HepG2 (cell line): Measurements from ENCODE around the gene DOCK4. TPM values are rescaled to one million over a fixed set of nuclear protein-coding genes. Genes with fewer than 3 reads are reported as not detected.

ENCODE experiments used
- ATAC-seq: fragments of 200-7000 bp; cut with Tn5 transposase; 3 replicates; pipeline ENCODE4 v1.9.1; 2020; ENCODE audit warnings: mild to moderate bottlenecking, moderate library complexity
- BruUV-seq: library from RNA; stranded (reverse); fragments of 400-500 nt; replicated peaks from 2 replicates; lab custom pipeline; 2021; lab: Mats Ljungman, UMichigan
- CTCF ChIA-PET: fragments of 300-600 bp; formaldehyde crosslinking; extraction: SDS; loops from one replicate; lab custom pipeline; 2021; ENCODE audit warnings: low total read pairs, inconsistent platforms, low intra/inter-chr PET ratio; lab: Yijun Ruan, JAX
- POLR2A ChIA-PET: fragments of 350-600 bp; sonication (Branson Sonifier 250); formaldehyde crosslinking; loops from one replicate; lab custom pipeline; 2020; ENCODE audit warnings: antibody characterized with exemption, inconsistent platforms; lab: Yijun Ruan, JAX
- DNase-seq: peaks from one replicate; pipeline ENCODE4 v3.0.0-alpha.2; 2015; ENCODE audit warnings: low spot score
- FAIRE-seq: peaks from 3 replicates; lab custom pipeline; 2011; peaks lifted over from hg19 to GRCh38; lab: Jason Lieb, UNC
- H2AFZ ChIP-seq: one replicate; pipeline ENCODE4 v1.6.1; 2011; ENCODE audit warnings: low read length, inconsistent platforms
- H3K27ac ChIP-seq: fragments of 300-600 bp; 3 replicates; pipeline ENCODE4 v1.8.0; 2011; ENCODE audit warnings: mixed run types, mild to moderate bottlenecking, mixed read lengths, low read length, inconsistent platforms; ENCODE audit not compliant: insufficient read depth; ENCODE audit errors: extremely low read length
- H3K27me3 ChIP-seq, 2 experiments: fragments of 200-600 bp in 1 of 2; 2 replicates in 1 of 2; 3 replicates in 1 of 2; pipeline versions ENCODE4 v1.6.0 to v1.8.0; 2011; ENCODE audit warnings: low read length in 2 of 2, mild to moderate bottlenecking in 2 of 2, moderate library complexity in 2 of 2, inconsistent platforms in 1 of 2; ENCODE audit not compliant: insufficient read depth in 2 of 2, control insufficient read depth in 1 of 2
- H3K36me3 ChIP-seq, 2 experiments: fragments of 200-600 bp in 1 of 2; replicated peaks in 1 of 2; 2 replicates in 1 of 2; 3 replicates in 1 of 2; pipeline versions ENCODE4 v1.5.1 to v1.8.0; 2011; ENCODE audit warnings: low read length in 2 of 2, inconsistent platforms in 1 of 2; ENCODE audit not compliant: insufficient read depth in 2 of 2, control insufficient read depth in 1 of 2
- H3K4me1 ChIP-seq: 2 replicates; pipeline ENCODE4 v1.5.1; 2012; ENCODE audit warnings: low read length, inconsistent platforms; ENCODE audit not compliant: insufficient read depth
- H3K4me2 ChIP-seq: 2 replicates; pipeline ENCODE4 v1.6.0; 2011; ENCODE audit warnings: low read depth, low read length, inconsistent platforms
- H3K4me3 ChIP-seq, 3 experiments: fragments of 200-600 bp in 1 of 3; sonication (generic), shearing (Covaris generic) in 1 of 3; replicated peaks in 1 of 3; 2 replicates each; pipeline ENCODE4 v1.5.1; 2011 to 2016; ENCODE audit warnings: low read length in 3 of 3, inconsistent platforms in 2 of 3, low read depth in 2 of 3, mild to moderate bottlenecking in 2 of 3, control low read depth in 1 of 3, mixed read lengths in 1 of 3; ENCODE audit not compliant: insufficient read depth in 1 of 3
- H3K79me2 ChIP-seq: one replicate; pipeline ENCODE4 v1.6.1; 2011; ENCODE audit warnings: low read length, inconsistent platforms; ENCODE audit not compliant: insufficient read depth
- H3K9ac ChIP-seq: 2 replicates; pipeline ENCODE4 v1.6.0; 2011; ENCODE audit warnings: mild to moderate bottlenecking, low read depth, low read length, inconsistent platforms; ENCODE audit not compliant: insufficient read depth
- H3K9me3 ChIP-seq: 2 replicates; pipeline ENCODE4 v1.5.1; 2012; ENCODE audit warnings: mild to moderate bottlenecking, low read length
- H4K20me1 ChIP-seq: 2 replicates; pipeline ENCODE4 v1.6.0; 2011; ENCODE audit warnings: inconsistent platforms, mild to moderate bottlenecking, low read length, moderate library complexity; ENCODE audit not compliant: insufficient read depth
- BCLAF1 ChIP-seq: fragments of 450-650 bp; IDR thresholded peaks from 2 replicates; pipeline ENCODE4 v1.6.1; 2017; ENCODE audit warnings: mild to moderate bottlenecking
- HMG20A ChIP-seq: IDR thresholded peaks from 2 replicates; pipeline ENCODE4 v1.6.1; 2016; ENCODE audit warnings: borderline replicate concordance
- HMGXB4 ChIP-seq, 2 experiments: sonication (generic) in 1 of 2; formaldehyde crosslinking in 1 of 2; IDR thresholded peaks; 2 replicates each; pipeline versions ENCODE4 v1.4.0 to v1.6.1; 2018 to 2020; ENCODE audit warnings: missing genetic modification reagents in 2 of 2, borderline replicate concordance in 1 of 2, low read depth in 1 of 2, mild to moderate bottlenecking in 1 of 2, missing biosample characterization in 1 of 2
- KLF9 ChIP-seq: IDR thresholded peaks from 2 replicates; pipeline ENCODE4 v1.6.1; 2016; ENCODE audit warnings: low read depth
- MED1 ChIP-seq: sonication (generic); formaldehyde crosslinking; IDR thresholded peaks from 2 replicates; pipeline ENCODE4 v1.4.0; 2020; ENCODE audit warnings: missing genetic modification reagents
- PHF8 ChIP-seq: sonication (generic); formaldehyde crosslinking; IDR thresholded peaks from 2 replicates; pipeline ENCODE4 v1.5.0; 2020; ENCODE audit warnings: missing genetic modification reagents
- SKIL ChIP-seq: sonication (generic); formaldehyde crosslinking; IDR thresholded peaks from 2 replicates; pipeline ENCODE4 v1.8.0; 2022; ENCODE audit warnings: missing genetic modification reagents, mild to moderate bottlenecking, moderate library complexity, borderline replicate concordance
- SMAD1 ChIP-seq: sonication (generic); formaldehyde crosslinking; IDR thresholded peaks from 2 replicates; pipeline ENCODE4 v1.4.0; 2020; ENCODE audit warnings: missing genetic modification reagents, low read depth, mild to moderate bottlenecking, borderline replicate concordance
- SP1 ChIP-seq, 2 experiments: fragments of 450-650 bp in 1 of 2; sonication (generic) in 1 of 2; formaldehyde crosslinking in 1 of 2; IDR thresholded peaks; 2 replicates each; pipeline versions ENCODE4 v1.4.0 to v1.6.1; 2016 to 2020; ENCODE audit warnings: missing genetic modification reagents in 1 of 2
- TEAD3 ChIP-seq: optimal IDR thresholded peaks from 2 replicates; pipeline ENCODE3; 2016; ENCODE audit warnings: borderline replicate concordance
- ZNF225 ChIP-seq: sonication (generic); formaldehyde crosslinking; IDR thresholded peaks from 2 replicates; pipeline ENCODE4 v1.4.0; 2020; ENCODE audit warnings: mild to moderate bottlenecking, missing genetic modification reagents
- ZNF292 ChIP-seq: sonication (generic); formaldehyde crosslinking; IDR thresholded peaks from 2 replicates; pipeline ENCODE4 v1.8.1; 2022; ENCODE audit warnings: mild to moderate bottlenecking, low read depth, missing genetic modification reagents, borderline replicate concordance
- ZNF468 ChIP-seq: sonication (generic); formaldehyde crosslinking; IDR thresholded peaks from 2 replicates; pipeline ENCODE4 v1.8.0; 2022; ENCODE audit warnings: mild to moderate bottlenecking, moderate library complexity, missing genetic modification reagents
- WGBS: methylation state at CpG from one replicate; pipeline ENCODE4 v1.1.6; 2017; ENCODE audit warnings: low lambda C conversion rate; 5-methylcytosine and 5-hydroxymethylcytosine counted together
- in situ Hi-C: cut with HindIII; loops from 2 replicates; pipeline ENCODE4 v1.10.0; 2017; ENCODE audit warnings: low pct_unique_long_range_greater_than_20kb; ENCODE audit not compliant: extremely low pct_ligation_motif_present
- intact Hi-C: fragments of 100-400 bp; cut with micrococcal nuclease; formaldehyde crosslinking; loops from one replicate; pipeline ENCODE4 v1.10.0; 2022; ENCODE audit not compliant: unreplicated experiment
- polyA plus RNA-seq, 8 experiments: library from polyadenylated mRNA; depleted of rRNA in 3 of 8; stranded (reverse) in 7 of 8; unstranded in 1 of 8; fragments of >200 nt; fragmentation: Illumina TruSeq in 4 of 8; extraction: Trizol in 4 of 8; gene quantifications; 2 replicates each; pipeline versions ENCODE4 v1.2.1 to v1.2.3, GENCODE V29; 2011 to 2016; ENCODE audit warnings: low read depth in 4 of 8, missing spikeins in 1 of 8, mixed read lengths in 1 of 8; ENCODE audit not compliant: insufficient read depth in 1 of 8
- total RNA-seq, 5 experiments: library from RNA; depleted of rRNA; stranded (reverse); fragments of >200 nt; fragmentation: Illumina TruSeq; extraction: Trizol; gene quantifications; 2 replicates each; pipeline ENCODE4 v1.2.3, GENCODE V29; 2016; ENCODE audit warnings: low read depth in 1 of 5

DOCK4 gene
- total and polyA plus RNA-seq, 2 of the 13 experiments (the other 11 are each of a cell fraction or from before 2014, with no cell fraction given), result 13.5 to 17.4 TPM

GRCh38 chr7:112069879-112070321 lies 136.3 kb downstream of the DOCK4 start:
- intact Hi-C loops, result loop anchor here (5.0 kb wide), 1 partner anchor 137 kb away; the partner anchor contains the start of genes DOCK4 and ZNF277
- DNase-seq (no peak), FAIRE-seq (no peak), ATAC-seq (no peak)
- H3K27me3 ChIP-seq, result no peaks in the 10 kb centered on the region
- POLR2A ChIA-PET, result no interaction called here
- no peak overlapping the region for H3K4me2 ChIP-seq
- no peaks in the 10 kb centered on the region for H3K36me3 ChIP-seq
- no peak overlapping the region for H3K9ac ChIP-seq
- WGBS, result 97% methylated on average over 3 of the region's 3 CpGs
- BruUV-seq, result no TSS peak
- peaks cover 12% of the 10 kb centered on the region for H3K79me2 ChIP-seq
- H2AFZ ChIP-seq, result no peak overlapping the region
- in situ Hi-C loops, result no loop called here
- H3K9me3 ChIP-seq, result peaks cover 9% of the 10 kb centered on the region
- no peak overlapping the region for H3K4me3 ChIP-seq
- H3K4me1 ChIP-seq, result peaks cover 40% of the 10 kb centered on the region
- no peak overlapping the region for H3K27ac ChIP-seq
- H4K20me1 ChIP-seq, result no peaks in the 10 kb centered on the region
- TF ChIP-seq HMG20A (CRISPR knock-in tag), result no peak
- TF ChIP-seq SMAD1 (CRISPR knock-in tag), result no peak
- no peak for TF ChIP-seq KLF9 (CRISPR knock-in tag)
- TF ChIP-seq MED1 (CRISPR knock-in tag), result no peak
- TF ChIP-seq ZNF292 (CRISPR knock-in tag), result no peak
- TF ChIP-seq TEAD3, result no peak
- TF ChIP-seq HMGXB4 (CRISPR knock-in tag; IDR thresholded peaks at IDR 0.05; ENCODE audit: borderline replicate concordance in 1 of 2, low read depth in 1 of 2), result no peak
- no peak for TF ChIP-seq PHF8 (CRISPR knock-in tag)
- no peak for TF ChIP-seq ZNF468 (CRISPR knock-in tag)
- TF ChIP-seq SP1 (IDR thresholded peaks at IDR 0.05), result no peak
- no peak for TF ChIP-seq SP1 (CRISPR knock-in tag; IDR thresholded peaks at IDR 0.05)
- TF ChIP-seq ZNF225 (CRISPR knock-in tag), result no peak
- no peak for TF ChIP-seq BCLAF1
- no peak for TF ChIP-seq SKIL (CRISPR knock-in tag)
- CTCF ChIA-PET, result no interaction called here
